ENCODE measurements around the gene GOLIM4.

Gene GOLIM4

DNA sequence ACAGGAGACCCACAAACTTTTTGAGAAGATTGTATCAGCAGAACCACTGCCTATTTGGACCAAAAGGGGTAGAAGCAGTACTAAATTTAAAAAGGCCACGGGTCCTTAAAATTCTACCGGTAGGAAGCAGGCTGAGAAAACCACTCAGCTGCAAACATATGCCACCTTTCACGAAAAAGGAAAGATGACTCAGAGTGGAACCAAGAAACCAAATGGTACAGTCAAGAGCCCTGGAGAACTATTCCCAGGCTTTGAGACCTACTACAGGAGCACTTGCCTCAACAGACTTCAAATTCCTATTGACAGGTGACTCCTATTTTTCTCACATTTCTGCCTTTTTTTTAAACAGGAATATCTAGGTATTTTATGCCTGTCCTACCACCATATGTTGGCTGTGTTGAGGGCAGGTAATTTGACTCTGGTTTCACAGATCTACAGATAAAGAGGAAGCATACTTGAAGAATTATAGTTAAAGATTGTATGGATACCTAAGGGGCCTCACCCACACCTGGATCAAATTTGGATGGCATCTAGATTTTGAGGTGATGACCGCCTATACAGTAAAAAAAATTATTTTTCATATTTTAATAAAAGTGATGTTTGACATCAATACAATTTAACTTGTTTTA, 10.1 kb downstream of the GOLIM4 start:
- TF ChIP-seq, protein P1, sequence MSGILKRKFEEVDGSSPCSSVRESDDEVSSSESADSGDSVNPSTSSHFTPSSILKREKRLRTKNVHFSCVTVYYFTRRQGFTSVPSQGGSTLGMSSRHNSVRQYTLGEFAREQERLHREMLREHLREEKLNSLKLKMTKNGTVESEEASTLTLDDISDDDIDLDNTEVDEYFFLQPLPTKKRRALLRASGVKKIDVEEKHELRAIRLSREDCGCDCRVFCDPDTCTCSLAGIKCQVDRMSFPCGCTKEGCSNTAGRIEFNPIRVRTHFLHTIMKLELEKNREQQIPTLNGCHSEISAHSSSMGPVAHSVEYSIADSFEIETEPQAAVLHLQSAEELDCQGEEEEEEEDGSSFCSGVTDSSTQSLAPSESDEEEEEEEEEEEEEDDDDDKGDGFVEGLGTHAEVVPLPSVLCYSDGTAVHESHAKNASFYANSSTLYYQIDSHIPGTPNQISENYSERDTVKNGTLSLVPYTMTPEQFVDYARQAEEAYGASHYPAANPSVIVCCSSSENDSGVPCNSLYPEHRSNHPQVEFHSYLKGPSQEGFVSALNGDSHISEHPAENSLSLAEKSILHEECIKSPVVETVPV (CRISPR knock-in tag; IDR thresholded peaks at IDR 0.05), result no peak
- TF ChIP-seq ZFP3 (CRISPR knock-in tag; IDR thresholded peaks at IDR 0.05), result no peak
- TF ChIP-seq ZFP30 (CRISPR knock-in tag; IDR thresholded peaks at IDR 0.05), result no peak
- TF ChIP-seq ZNF8 (CRISPR knock-in tag; IDR thresholded peaks at IDR 0.05), result no peak
- TF ChIP-seq ARNTL (CRISPR knock-in tag; IDR thresholded peaks at IDR 0.05; ENCODE audit: borderline replicate concordance, low read depth), result no peak
- no peak for TF ChIP-seq TCF4 (CRISPR knock-in tag; IDR thresholded peaks at IDR 0.05; ENCODE audit: borderline replicate concordance)
- TF ChIP-seq GLIS3 (CRISPR knock-in tag; IDR thresholded peaks at IDR 0.05), result no peak
- TF ChIP-seq, protein P2, sequence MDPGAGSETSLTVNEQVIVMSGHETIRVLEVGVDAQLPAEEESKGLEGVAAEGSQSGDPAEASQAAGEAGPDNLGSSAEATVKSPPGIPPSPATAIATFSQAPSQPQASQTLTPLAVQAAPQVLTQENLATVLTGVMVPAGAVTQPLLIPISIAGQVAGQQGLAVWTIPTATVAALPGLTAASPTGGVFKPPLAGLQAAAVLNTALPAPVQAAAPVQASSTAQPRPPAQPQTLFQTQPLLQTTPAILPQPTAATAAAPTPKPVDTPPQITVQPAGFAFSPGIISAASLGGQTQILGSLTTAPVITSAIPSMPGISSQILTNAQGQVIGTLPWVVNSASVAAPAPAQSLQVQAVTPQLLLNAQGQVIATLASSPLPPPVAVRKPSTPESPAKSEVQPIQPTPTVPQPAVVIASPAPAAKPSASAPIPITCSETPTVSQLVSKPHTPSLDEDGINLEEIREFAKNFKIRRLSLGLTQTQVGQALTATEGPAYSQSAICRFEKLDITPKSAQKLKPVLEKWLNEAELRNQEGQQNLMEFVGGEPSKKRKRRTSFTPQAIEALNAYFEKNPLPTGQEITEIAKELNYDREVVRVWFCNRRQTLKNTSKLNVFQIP (CRISPR knock-in tag; IDR thresholded peaks at IDR 0.05; ENCODE audit: borderline replicate concordance, low read depth), result no peak
- no peak for TF ChIP-seq PPARA (CRISPR knock-in tag; IDR thresholded peaks at IDR 0.05; ENCODE audit: borderline replicate concordance)
- TF ChIP-seq BACH2 (CRISPR knock-in tag; IDR thresholded peaks at IDR 0.05; ENCODE audit: borderline replicate concordance), result no peak
- no peak for TF ChIP-seq ZNF565 (CRISPR knock-in tag; conservative IDR thresholded peaks at IDR 0.05; ENCODE audit: low read depth)
- TF ChIP-seq CSDC2 (CRISPR knock-in tag; IDR thresholded peaks at IDR 0.05), result no peak
- ATAC-seq, result no peak

DNA sequence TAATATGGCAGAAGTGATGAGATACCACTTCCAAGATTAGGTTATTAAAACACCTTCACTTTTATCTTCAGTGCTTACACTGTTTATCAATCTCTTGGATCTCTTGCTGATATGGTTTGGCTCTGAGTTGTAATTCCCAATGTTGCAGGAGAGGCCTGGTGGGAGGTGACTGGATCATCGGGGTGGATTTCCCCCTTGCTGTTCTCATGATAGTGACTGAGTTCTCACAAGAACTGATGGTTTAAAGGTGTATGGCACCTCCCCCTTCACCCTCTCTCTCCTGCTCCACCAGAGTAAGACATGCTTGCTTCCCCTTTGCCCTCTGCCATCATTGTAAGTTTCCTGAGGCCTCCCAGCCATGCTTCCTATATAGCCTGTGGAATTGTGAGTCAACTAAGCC, 11.8 kb downstream of the GOLIM4 start:
- no peak for TF ChIP-seq ZC3H10 (CRISPR knock-in tag; IDR thresholded peaks at IDR 0.05)
- no peak for TF ChIP-seq BACH2 (CRISPR knock-in tag; IDR thresholded peaks at IDR 0.05; ENCODE audit: borderline replicate concordance)
- TF ChIP-seq RARB (CRISPR knock-in tag; IDR thresholded peaks at IDR 0.05), result no peak
- TF ChIP-seq ESRRG (CRISPR knock-in tag; IDR thresholded peaks at IDR 0.05), result no peak
- no peak for TF ChIP-seq SNAI2 (CRISPR knock-in tag; IDR thresholded peaks at IDR 0.05)
- TF ChIP-seq ISL1 (CRISPR knock-in tag; IDR thresholded peaks at IDR 0.05), result no peak
- TF ChIP-seq, protein P3, sequence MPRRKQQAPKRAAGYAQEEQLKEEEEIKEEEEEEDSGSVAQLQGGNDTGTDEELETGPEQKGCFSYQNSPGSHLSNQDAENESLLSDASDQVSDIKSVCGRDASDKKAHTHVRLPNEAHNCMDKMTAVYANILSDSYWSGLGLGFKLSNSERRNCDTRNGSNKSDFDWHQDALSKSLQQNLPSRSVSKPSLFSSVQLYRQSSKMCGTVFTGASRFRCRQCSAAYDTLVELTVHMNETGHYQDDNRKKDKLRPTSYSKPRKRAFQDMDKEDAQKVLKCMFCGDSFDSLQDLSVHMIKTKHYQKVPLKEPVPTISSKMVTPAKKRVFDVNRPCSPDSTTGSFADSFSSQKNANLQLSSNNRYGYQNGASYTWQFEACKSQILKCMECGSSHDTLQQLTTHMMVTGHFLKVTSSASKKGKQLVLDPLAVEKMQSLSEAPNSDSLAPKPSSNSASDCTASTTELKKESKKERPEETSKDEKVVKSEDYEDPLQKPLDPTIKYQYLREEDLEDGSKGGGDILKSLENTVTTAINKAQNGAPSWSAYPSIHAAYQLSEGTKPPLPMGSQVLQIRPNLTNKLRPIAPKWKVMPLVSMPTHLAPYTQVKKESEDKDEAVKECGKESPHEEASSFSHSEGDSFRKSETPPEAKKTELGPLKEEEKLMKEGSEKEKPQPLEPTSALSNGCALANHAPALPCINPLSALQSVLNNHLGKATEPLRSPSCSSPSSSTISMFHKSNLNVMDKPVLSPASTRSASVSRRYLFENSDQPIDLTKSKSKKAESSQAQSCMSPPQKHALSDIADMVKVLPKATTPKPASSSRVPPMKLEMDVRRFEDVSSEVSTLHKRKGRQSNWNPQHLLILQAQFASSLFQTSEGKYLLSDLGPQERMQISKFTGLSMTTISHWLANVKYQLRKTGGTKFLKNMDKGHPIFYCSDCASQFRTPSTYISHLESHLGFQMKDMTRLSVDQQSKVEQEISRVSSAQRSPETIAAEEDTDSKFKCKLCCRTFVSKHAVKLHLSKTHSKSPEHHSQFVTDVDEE (CRISPR knock-in tag; IDR thresholded peaks at IDR 0.05), result no peak
- TF ChIP-seq ZFP30 (CRISPR knock-in tag; IDR thresholded peaks at IDR 0.05), result no peak

DNA sequence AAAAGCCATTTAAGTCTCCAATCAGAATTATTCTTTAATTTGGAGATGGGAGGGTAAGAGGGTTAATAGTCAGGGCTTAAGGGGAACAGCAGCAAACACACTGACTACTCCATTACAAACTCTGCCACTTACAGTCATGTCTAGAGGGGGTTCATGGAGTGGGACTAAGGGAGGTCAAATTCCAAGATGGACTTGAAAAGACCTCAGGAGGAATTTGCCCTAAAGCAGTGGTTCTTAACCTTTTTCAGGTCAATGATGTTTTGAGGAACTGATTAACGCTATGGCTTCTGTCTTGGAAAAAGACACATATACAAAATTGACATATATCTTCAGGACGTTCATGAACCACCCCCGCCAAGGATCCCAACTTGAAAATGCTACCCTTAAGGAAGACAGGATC, 13.9 kb downstream of the GOLIM4 start:
- ATAC-seq, result no peak
- TF ChIP-seq, protein P2 (CRISPR knock-in tag; IDR thresholded peaks at IDR 0.05; ENCODE audit: borderline replicate concordance, low read depth), result no peak
- TF ChIP-seq CSDC2 (CRISPR knock-in tag; IDR thresholded peaks at IDR 0.05) (no peak), ZFP30 (CRISPR knock-in tag; IDR thresholded peaks at IDR 0.05) (no peak), TCF4 (CRISPR knock-in tag; IDR thresholded peaks at IDR 0.05; ENCODE audit: borderline replicate concordance) (no peak), ZNF8 (CRISPR knock-in tag; IDR thresholded peaks at IDR 0.05) (no peak)

More for the DNA sequence above, 11.8 kb downstream of the GOLIM4 start:
- ATAC-seq, result no peak

DNA sequence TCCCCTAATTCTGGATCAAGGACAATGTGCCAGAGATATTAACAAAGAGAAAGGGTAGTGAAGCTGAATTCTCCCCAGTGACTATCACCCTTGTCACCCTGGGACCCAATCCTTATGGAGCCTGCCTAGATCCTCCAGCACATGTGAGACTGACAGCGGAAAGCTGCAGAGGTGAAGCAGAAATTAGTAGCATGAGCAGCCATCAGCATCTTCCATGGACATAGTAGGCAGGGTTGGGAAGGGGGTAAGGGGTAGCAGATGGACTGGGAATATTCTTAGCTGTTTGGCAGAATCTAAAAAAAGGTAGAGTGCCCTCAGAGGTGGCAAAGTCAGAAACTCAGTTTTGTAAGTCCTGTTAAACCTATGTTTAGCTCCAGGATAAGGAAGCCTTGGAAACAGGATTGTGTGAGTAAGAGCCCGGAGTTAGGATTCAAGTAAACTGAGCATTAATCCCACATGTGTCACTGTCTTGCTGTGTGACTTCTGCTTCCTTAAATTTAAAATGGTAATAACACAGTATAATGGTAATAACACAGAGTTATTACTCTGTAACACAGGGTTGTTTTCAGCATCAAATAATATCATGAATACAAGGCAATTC, 14.5 kb downstream of the GOLIM4 start:
- ATAC-seq, result peak; percentile 59

More for the DNA sequence above, 14.5 kb downstream of the GOLIM4 start:
- TF ChIP-seq ZC3H10 (CRISPR knock-in tag; IDR thresholded peaks at IDR 0.05) (no peak), ZNF70 (CRISPR knock-in tag; IDR thresholded peaks at IDR 0.05) (no peak), TOX (CRISPR knock-in tag; IDR thresholded peaks at IDR 0.05; ENCODE audit: borderline replicate concordance) (no peak)
- TF ChIP-seq, protein P3 (CRISPR knock-in tag; IDR thresholded peaks at IDR 0.05), result no peak

Measured in SK-N-SH treated with all-trans-retinoic acid at 6 μM for 48 hours (cell line).